Progenitor cell of endocrine pancreas (in vitro differentiated cells): ENCODE data around the gene CDYL. TPM values are rescaled to one million over a fixed set of nuclear protein-coding genes. Genes with fewer than 3 reads are reported as not detected.

Source experiments
- DNase-seq: peaks from one replicate; pipeline ENCODE4 v3.0.0; 2021; ENCODE audit warnings: low spot score; ENCODE audit not compliant: unreplicated experiment
- H3K27ac Mint-ChIP-seq: 2 replicates; pipeline ENCODE4 v1.8.0; 2021; ENCODE audit warnings: mild to moderate bottlenecking, moderate library complexity, mixed read lengths
- H3K27me3 Mint-ChIP-seq: 2 replicates; pipeline ENCODE4 v1.8.0; 2021; ENCODE audit warnings: mixed read lengths
- H3K36me3 Mint-ChIP-seq: 2 replicates; pipeline ENCODE4 v1.8.0; 2022; ENCODE audit warnings: mixed read lengths; ENCODE audit not compliant: insufficient read depth
- H3K4me1 Mint-ChIP-seq: 2 replicates; pipeline ENCODE4 v1.8.0; 2021; ENCODE audit warnings: low read depth, mixed read lengths
- H3K4me3 Mint-ChIP-seq: 2 replicates; pipeline ENCODE4 v1.8.0; 2021; ENCODE audit warnings: low read depth, mild to moderate bottlenecking, moderate library complexity, mixed read lengths
- H3K9me3 Mint-ChIP-seq: 2 replicates; pipeline ENCODE4 v1.8.0; 2021; ENCODE audit warnings: low read depth, mixed read lengths
- total RNA-seq: library from RNA; stranded (reverse); gene quantifications from 2 replicates; pipeline ENCODE4 v1.2.1, GENCODE V29; 2021
- TF ChIP-seq, protein P1 (sequence below): fragments of 200-600 bp; sonication (generic); IDR thresholded peaks from one replicate; pipeline ENCODE4 v1.5.0; 2021; ENCODE audit warnings: antibody characterized with exemption, mild to moderate bottlenecking; ENCODE audit not compliant: unreplicated experiment

Gene CDYL
- total RNA-seq, 1 donor from 2014 or later = 78.3 TPM

DNA sequence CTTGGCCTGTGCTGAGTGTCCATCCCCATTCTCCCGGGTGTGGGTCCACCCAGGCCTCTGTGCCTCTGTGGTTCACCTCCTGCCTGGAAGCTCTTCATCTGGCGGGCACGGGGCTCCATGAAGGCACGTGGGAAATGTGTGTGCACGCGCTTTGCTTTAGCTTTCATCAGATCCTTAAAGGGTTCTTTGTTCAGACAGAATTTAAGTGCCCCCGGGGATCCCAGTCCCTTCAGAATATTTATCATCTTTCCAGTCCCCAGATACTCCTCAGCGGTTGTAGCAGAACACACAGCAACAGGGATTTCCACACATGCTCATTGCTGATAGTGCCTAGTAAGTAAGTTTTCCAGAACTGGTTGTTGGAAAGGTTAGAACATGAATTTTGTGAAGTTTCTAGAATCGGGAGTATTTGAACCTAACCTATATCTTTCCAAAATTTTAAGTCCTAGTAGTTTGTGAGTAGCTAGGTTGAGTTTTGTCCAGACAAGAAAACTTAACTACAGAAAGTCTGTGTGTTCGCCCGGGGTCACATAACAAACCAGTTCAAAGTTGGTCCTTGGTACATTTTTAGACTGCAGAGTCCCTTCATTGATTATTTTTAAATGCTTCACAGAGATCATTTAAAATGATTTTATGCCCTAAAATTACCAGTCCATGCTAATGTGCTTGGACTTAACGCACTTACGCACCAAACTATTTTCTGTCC is 159.9 kb downstream of the CDYL start:
- TF ChIP-seq, protein P1, sequence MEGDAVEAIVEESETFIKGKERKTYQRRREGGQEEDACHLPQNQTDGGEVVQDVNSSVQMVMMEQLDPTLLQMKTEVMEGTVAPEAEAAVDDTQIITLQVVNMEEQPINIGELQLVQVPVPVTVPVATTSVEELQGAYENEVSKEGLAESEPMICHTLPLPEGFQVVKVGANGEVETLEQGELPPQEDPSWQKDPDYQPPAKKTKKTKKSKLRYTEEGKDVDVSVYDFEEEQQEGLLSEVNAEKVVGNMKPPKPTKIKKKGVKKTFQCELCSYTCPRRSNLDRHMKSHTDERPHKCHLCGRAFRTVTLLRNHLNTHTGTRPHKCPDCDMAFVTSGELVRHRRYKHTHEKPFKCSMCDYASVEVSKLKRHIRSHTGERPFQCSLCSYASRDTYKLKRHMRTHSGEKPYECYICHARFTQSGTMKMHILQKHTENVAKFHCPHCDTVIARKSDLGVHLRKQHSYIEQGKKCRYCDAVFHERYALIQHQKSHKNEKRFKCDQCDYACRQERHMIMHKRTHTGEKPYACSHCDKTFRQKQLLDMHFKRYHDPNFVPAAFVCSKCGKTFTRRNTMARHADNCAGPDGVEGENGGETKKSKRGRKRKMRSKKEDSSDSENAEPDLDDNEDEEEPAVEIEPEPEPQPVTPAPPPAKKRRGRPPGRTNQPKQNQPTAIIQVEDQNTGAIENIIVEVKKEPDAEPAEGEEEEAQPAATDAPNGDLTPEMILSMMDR = no peak
- no peak overlapping the region for H3K4me3 Mint-ChIP-seq
- no peaks in the 10 kb centered on the region for H3K27me3 Mint-ChIP-seq
- H3K36me3 Mint-ChIP-seq = peaks cover 10% of the 10 kb centered on the region
- H3K27ac Mint-ChIP-seq = peak overlapping the region; percentile 71
- no peaks in the 10 kb centered on the region for H3K9me3 Mint-ChIP-seq
- no peak for DNase-seq
- H3K4me1 Mint-ChIP-seq = peaks cover 23% of the 10 kb centered on the region

- no peak for DNase-seq
- TF ChIP-seq, protein P1 = peak; percentile 78
- Mint-ChIP-seq H3K36me3 (peaks cover 10% of the 10 kb centered on the region), H3K4me3 (no peak overlapping the region), H3K9me3 (no peaks in the 10 kb centered on the region), H3K27me3 (no peaks in the 10 kb centered on the region), H3K27ac (no peak overlapping the region), H3K4me1 (peaks cover 19% of the 10 kb centered on the region)
These were observed 160.5 kb downstream of the CDYL start for GRCh38 chr6:4936681-4937041.

GRCh38 chr6:4937414-4937813 is 161.2 kb downstream of the CDYL start:
- Mint-ChIP-seq H3K27me3 (no peaks in the 10 kb centered on the region), H3K27ac (no peak overlapping the region), H3K36me3 (peaks cover 10% of the 10 kb centered on the region), H3K4me3 (no peak overlapping the region), H3K9me3 (no peaks in the 10 kb centered on the region), H3K4me1 (peaks cover 22% of the 10 kb centered on the region)
- TF ChIP-seq, protein P1 = no peak
- no peak for DNase-seq

- peaks cover 11% of the 10 kb centered on the region for H3K36me3 Mint-ChIP-seq
- H3K27me3 Mint-ChIP-seq = no peaks in the 10 kb centered on the region
- H3K4me1 Mint-ChIP-seq = peaks cover 20% of the 10 kb centered on the region
- no peak for DNase-seq
- no peak overlapping the region for H3K27ac Mint-ChIP-seq
- H3K4me3 Mint-ChIP-seq = no peak overlapping the region
- TF ChIP-seq, protein P1 = no peak
- H3K9me3 Mint-ChIP-seq = no peaks in the 10 kb centered on the region
These were observed 163.0 kb downstream of the CDYL start for GRCh38 chr6:4939241-4939640.

- peak overlapping the region; percentile 69 for H3K27ac Mint-ChIP-seq
- no peaks in the 10 kb centered on the region for H3K27me3 Mint-ChIP-seq
- TF ChIP-seq, protein P1 = no peak
- H3K36me3 Mint-ChIP-seq = peaks cover 10% of the 10 kb centered on the region
- DNase-seq = no peak
- peaks cover 17% of the 10 kb centered on the region for H3K4me1 Mint-ChIP-seq
- no peak overlapping the region for H3K4me3 Mint-ChIP-seq
- H3K9me3 Mint-ChIP-seq = no peaks in the 10 kb centered on the region
These were observed 164.2 kb downstream of the CDYL start for GRCh38 chr6:4940416-4940815.
